Measurements from ENCODE around the gene ZSCAN20. TPM values are rescaled to one million over a fixed set of nuclear protein-coding genes. Genes with fewer than 3 reads are reported as not detected.

ZSCAN20 gene
- total RNA-seq, 5 donors from 2014 or later (not counting 1 experiment from before 2014, with no cell fraction given) = 1.2 to 3.1 (median 2.7) TPM

DNA sequence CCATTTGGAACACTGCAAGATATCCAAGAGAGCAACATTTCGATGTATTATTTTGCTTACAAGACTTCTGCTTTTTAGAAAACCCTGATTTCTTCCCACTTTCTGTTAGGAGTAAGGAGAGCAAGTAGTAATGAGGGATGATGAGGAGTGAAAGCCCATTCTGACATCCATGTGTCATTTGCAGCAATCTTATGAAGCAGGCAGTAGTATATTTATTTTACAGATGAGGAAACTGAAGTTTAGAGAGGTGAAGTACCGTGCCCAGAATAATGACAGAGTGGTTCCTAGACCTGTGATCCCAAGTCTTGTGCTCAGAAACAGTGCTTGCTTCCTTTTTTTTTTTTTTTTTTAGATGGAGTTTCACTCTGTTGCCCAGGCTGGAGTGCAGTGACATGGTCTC, 7.1 kb upstream of the ZSCAN20 start:
- Mint-ChIP-seq H3K27ac (no peak overlapping the region), H3K4me3 (no peak overlapping the region), H3K9me3 (no peaks in the 10 kb centered on the region), H3K36me3 (no peaks in the 10 kb centered on the region), H3K27me3 (no peaks in the 10 kb centered on the region), H3K4me1 (peaks cover 0 to 6% (median under 1%) of the 10 kb centered on the region in 3 donors)
- Histone ChIP-seq H3K9me3 (no peaks in the 10 kb centered on the region), H3K27ac (ENCODE audit: low read length) (no peak overlapping the region), H3K4me1 (ENCODE audit: control insufficient read depth in 1 of 2, extremely low read depth in 1 of 2, insufficient read depth in 2 of 2, low read length in 2 of 2) (peaks cover 0 to under 1% of the 10 kb centered on the region in 2 experiments), H3K27me3 (replicated peaks in 1 of 2; ENCODE audit: control insufficient read depth in 2 of 2, extremely low read depth in 1 of 2, insufficient read depth in 2 of 2, low read length in 1 of 2) (peaks cover 0 to 6% of the 10 kb centered on the region in 2 experiments), H3K4me3 (ENCODE audit: control insufficient read depth in 1 of 2, extremely low read depth in 1 of 2, low read length in 1 of 2) (no peak overlapping the region), H3K36me3 (ENCODE audit: control insufficient read depth in 2 of 2, extremely low read depth in 1 of 2, insufficient read depth in 1 of 2, low read length in 1 of 2) (no peaks in the 10 kb centered on the region)
- ChIA-PET CTCF (interaction anchor here in 1 of 2 donors (0.7 kb wide), 1 partner anchor 8 kb away, joined by 5 read pairs; no protein-coding TSS in a partner anchor), POLR2A (no interaction called here)
- DNase-seq = no peak
- no peak for ATAC-seq (replicated peaks in 1 of 4)
- 100% methylated on average over 2 of the region's 2 CpGs for WGBS (ENCODE audit: insufficient coverage)

DNA sequence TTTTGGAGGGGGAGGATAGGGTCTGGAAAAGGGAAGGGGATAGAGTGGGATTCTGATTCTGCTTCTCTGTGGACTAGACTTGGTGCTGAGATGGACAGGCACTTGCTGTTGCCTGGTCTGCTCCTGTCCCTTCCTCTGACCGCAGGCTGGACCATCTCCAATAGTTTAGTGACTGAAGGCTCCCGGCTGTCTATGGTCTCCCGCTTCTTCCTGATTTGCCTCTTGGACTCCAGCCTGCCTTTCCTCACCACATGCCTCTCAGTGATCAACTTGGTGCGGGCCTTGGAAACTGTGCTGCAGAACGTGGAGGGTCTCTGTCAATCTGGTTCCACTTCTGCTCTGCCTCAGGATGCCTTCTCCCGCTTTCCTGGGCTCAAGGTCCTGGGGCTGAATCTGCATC, 6.3 kb upstream of the ZSCAN20 start:
- CTCF ChIA-PET = no interaction called here
- H3K9me3 Mint-ChIP-seq = no peaks in the 10 kb centered on the region
- Histone ChIP-seq H3K4me3 (ENCODE audit: control insufficient read depth in 1 of 2, extremely low read depth in 1 of 2, low read length in 1 of 2) (no peak overlapping the region), H3K4me1 (ENCODE audit: control insufficient read depth in 1 of 2, extremely low read depth in 1 of 2, insufficient read depth in 2 of 2, low read length in 2 of 2) (peaks cover 0 to 6% of the 10 kb centered on the region in 2 experiments), H3K9me3 (no peaks in the 10 kb centered on the region), H3K27ac (ENCODE audit: low read length) (no peak overlapping the region), H3K36me3 (ENCODE audit: control insufficient read depth in 2 of 2, extremely low read depth in 1 of 2, insufficient read depth in 1 of 2, low read length in 1 of 2) (no peaks in the 10 kb centered on the region), H3K27me3 (replicated peaks in 1 of 2; ENCODE audit: control insufficient read depth in 2 of 2, extremely low read depth in 1 of 2, insufficient read depth in 2 of 2, low read length in 1 of 2) (no peaks in the 10 kb centered on the region)
- no peak overlapping the region for H3K27ac Mint-ChIP-seq
- no peak overlapping the region for H3K4me3 Mint-ChIP-seq
- H3K36me3 Mint-ChIP-seq = no peaks in the 10 kb centered on the region
- peaks cover 6 to 12% (median 8%) of the 10 kb centered on the region in 3 donors for H3K4me1 Mint-ChIP-seq
- no peak for DNase-seq
- 88% methylated on average over 6 of the region's 6 CpGs for whole genome bisulfite sequencing (ENCODE audit: insufficient coverage)
- POLR2A ChIA-PET = no interaction called here
- no peaks in the 10 kb centered on the region for H3K27me3 Mint-ChIP-seq
- no peak for ATAC-seq (replicated peaks in 1 of 4)

DNA sequence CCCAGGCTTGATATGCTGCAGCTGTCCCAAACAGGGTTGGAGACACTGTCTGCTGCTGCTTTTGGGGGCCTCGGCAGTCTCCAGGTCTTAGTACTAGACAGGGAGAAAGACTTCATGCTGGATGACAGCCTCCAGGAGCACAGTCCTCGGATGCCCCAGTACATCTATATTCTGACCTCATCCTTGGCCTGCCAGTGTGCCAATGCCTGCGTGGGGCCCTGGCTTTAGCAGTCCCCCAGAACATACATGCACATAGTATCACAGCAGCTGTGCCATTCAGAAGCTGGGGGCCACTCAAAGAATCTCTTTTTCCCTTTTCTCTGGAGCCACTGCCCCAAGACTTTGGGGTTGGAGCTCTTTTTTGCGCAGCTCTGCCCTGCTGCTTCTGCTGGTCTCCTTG, 4.4 kb upstream of the ZSCAN20 start:
- H3K27ac Mint-ChIP-seq = no peak overlapping the region
- ATAC-seq (replicated peaks in 1 of 4) (no peak), DNase-seq (no peak)
- Histone ChIP-seq H3K27me3 (replicated peaks in 1 of 2; ENCODE audit: control insufficient read depth in 2 of 2, extremely low read depth in 1 of 2, insufficient read depth in 2 of 2, low read length in 1 of 2) (no peaks in the 10 kb centered on the region), H3K36me3 (ENCODE audit: control insufficient read depth in 2 of 2, extremely low read depth in 1 of 2, insufficient read depth in 1 of 2, low read length in 1 of 2) (no peaks in the 10 kb centered on the region), H3K4me1 (ENCODE audit: control insufficient read depth in 1 of 2, extremely low read depth in 1 of 2, insufficient read depth in 2 of 2, low read length in 2 of 2) (peaks cover 5 to 23% of the 10 kb centered on the region in 2 experiments), H3K4me3 (ENCODE audit: control insufficient read depth in 1 of 2, extremely low read depth in 1 of 2, low read length in 1 of 2) (no peak overlapping the region), H3K27ac (ENCODE audit: low read length) (no peak overlapping the region), H3K9me3 (no peaks in the 10 kb centered on the region)
- peaks cover 23 to 30% (median 24%) of the 10 kb centered on the region in 3 donors for H3K4me1 Mint-ChIP-seq
- H3K27me3 Mint-ChIP-seq = no peaks in the 10 kb centered on the region
- 67% methylated on average over 3 of the region's 4 CpGs for WGBS (ENCODE audit: insufficient coverage)
- no peaks in the 10 kb centered on the region for H3K9me3 Mint-ChIP-seq
- POLR2A ChIA-PET = no interaction called here
- no peaks in the 10 kb centered on the region for H3K36me3 Mint-ChIP-seq
- CTCF ChIA-PET = no interaction called here
- H3K4me3 Mint-ChIP-seq = no peak overlapping the region

DNA sequence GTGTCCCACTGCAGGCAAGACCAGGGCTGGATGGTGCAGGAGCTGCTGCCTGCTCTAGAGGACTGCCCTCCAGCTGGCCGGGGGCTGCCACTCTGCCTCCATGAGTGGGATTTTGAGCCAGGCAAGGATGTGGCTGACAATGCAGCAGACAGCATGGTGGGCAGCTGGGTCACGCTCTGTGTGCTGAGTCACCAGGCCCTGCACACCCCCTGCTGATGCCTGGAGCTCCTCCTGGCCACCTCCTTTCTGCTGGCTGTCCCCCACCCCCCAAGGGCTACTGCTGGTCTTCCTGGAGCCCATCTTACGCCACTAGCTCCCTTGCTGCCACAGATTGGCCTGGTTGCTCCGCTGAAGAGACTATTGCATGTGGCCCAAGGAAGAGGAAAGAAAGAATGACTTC, 3.9 kb upstream of the ZSCAN20 start:
- ChIA-PET POLR2A (no interaction called here), CTCF (no interaction called here)
- Mint-ChIP-seq H3K27ac (no peak overlapping the region), H3K4me1 (peaks cover 28 to 35% (median 29%) of the 10 kb centered on the region in 3 donors), H3K27me3 (no peaks in the 10 kb centered on the region), H3K4me3 (no peak overlapping the region), H3K36me3 (no peaks in the 10 kb centered on the region), H3K9me3 (no peaks in the 10 kb centered on the region)
- 88% methylated on average over 3 of the region's 4 CpGs for WGBS (ENCODE audit: insufficient coverage)
- no peak for DNase-seq
- H3K9me3 ChIP-seq = no peaks in the 10 kb centered on the region
- H3K36me3 ChIP-seq (ENCODE audit: control insufficient read depth in 2 of 2, extremely low read depth in 1 of 2, insufficient read depth in 1 of 2, low read length in 1 of 2) = no peaks in the 10 kb centered on the region
- peaks cover 5 to 24% of the 10 kb centered on the region in 2 experiments for H3K4me1 ChIP-seq (ENCODE audit: control insufficient read depth in 1 of 2, extremely low read depth in 1 of 2, insufficient read depth in 2 of 2, low read length in 2 of 2)
- H3K27me3 ChIP-seq (replicated peaks in 1 of 2; ENCODE audit: control insufficient read depth in 2 of 2, extremely low read depth in 1 of 2, insufficient read depth in 2 of 2, low read length in 1 of 2) = no peaks in the 10 kb centered on the region
- ATAC-seq (replicated peaks in 1 of 4) = no peak
- no peak overlapping the region for H3K4me3 ChIP-seq (ENCODE audit: control insufficient read depth in 1 of 2, extremely low read depth in 1 of 2, low read length in 1 of 2)
- H3K27ac ChIP-seq (ENCODE audit: low read length) = no peak overlapping the region

DNA sequence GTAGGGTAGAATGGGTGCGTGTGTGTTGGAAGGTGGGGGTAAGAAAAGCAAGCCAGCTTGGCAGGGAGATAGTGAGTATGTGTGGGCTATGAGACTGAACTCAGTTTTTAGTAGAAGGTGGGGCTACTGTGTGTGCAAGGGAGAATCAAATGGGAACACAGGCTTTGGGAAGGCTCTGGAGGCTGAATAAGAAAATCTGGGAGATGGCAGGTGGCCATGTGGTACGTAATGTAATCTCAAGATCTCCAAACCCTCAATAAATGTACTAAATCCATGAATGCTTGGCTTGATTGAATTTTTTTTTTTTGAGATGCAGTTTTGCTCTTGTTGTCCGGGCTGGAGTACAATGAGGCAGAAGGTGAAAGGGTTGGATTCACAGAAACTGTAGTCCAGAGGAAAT, 3.5 kb upstream of the ZSCAN20 start:
- peaks cover 5 to 24% of the 10 kb centered on the region in 2 experiments for H3K4me1 ChIP-seq (ENCODE audit: control insufficient read depth in 1 of 2, extremely low read depth in 1 of 2, insufficient read depth in 2 of 2, low read length in 2 of 2)
- Mint-ChIP-seq H3K27me3 (no peaks in the 10 kb centered on the region), H3K4me1 (peaks cover 29 to 38% (median 31%) of the 10 kb centered on the region in 3 donors), H3K36me3 (no peaks in the 10 kb centered on the region), H3K9me3 (no peaks in the 10 kb centered on the region), H3K4me3 (no peak overlapping the region), H3K27ac (no peak overlapping the region)
- POLR2A ChIA-PET = no interaction called here
- CTCF ChIA-PET = interaction anchor here in 1 of 2 donors (1.0 kb wide), 1 partner anchor 29 kb away, joined by 3 read pairs; no protein-coding TSS in a partner anchor
- H3K9me3 ChIP-seq = no peaks in the 10 kb centered on the region
- H3K4me3 ChIP-seq (ENCODE audit: control insufficient read depth in 1 of 2, extremely low read depth in 1 of 2, low read length in 1 of 2) = no peak overlapping the region
- no peak overlapping the region for H3K27ac ChIP-seq (ENCODE audit: low read length)
- 100% methylated on average over 2 of the region's 3 CpGs for WGBS (ENCODE audit: insufficient coverage)
- no peaks in the 10 kb centered on the region for H3K27me3 ChIP-seq (replicated peaks in 1 of 2; ENCODE audit: control insufficient read depth in 2 of 2, extremely low read depth in 1 of 2, insufficient read depth in 2 of 2, low read length in 1 of 2)
- no peaks in the 10 kb centered on the region for H3K36me3 ChIP-seq (ENCODE audit: control insufficient read depth in 2 of 2, extremely low read depth in 1 of 2, insufficient read depth in 1 of 2, low read length in 1 of 2)
- DNase-seq (no peak), ATAC-seq (replicated peaks in 1 of 4) (no peak)

DNA sequence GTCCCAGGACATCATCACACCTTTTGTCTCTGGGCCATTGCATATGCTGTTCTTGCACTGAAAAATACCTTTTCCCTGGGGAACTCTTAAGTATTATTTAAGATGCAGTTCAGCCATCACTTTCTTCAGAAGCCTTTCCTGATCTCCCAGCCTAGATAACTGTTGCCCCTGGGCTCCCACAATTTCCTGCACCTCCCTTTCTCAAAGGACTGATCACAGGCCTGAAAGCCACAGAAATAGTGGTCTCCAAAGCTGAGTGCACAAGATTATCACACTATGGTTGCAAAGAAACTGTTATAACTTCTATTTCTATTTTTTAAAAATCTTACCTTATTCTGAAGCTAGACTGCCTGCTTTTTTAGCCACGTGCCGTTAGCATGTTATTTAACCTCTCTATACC, 2.8 kb upstream of the ZSCAN20 start:
- DNase-seq (no peak), ATAC-seq (replicated peaks in 1 of 4) (no peak)
- H3K4me3 ChIP-seq (ENCODE audit: control insufficient read depth in 1 of 2, extremely low read depth in 1 of 2, low read length in 1 of 2) = no peak overlapping the region
- Mint-ChIP-seq H3K27me3 (no peaks in the 10 kb centered on the region), H3K4me3 (no peak overlapping the region), H3K4me1 (peaks cover 29 to 38% (median 31%) of the 10 kb centered on the region in 3 donors), H3K9me3 (no peaks in the 10 kb centered on the region), H3K27ac (no peak overlapping the region), H3K36me3 (no peaks in the 10 kb centered on the region)
- H3K27me3 ChIP-seq (replicated peaks in 1 of 2; ENCODE audit: control insufficient read depth in 2 of 2, extremely low read depth in 1 of 2, insufficient read depth in 2 of 2, low read length in 1 of 2) = no peaks in the 10 kb centered on the region
- H3K27ac ChIP-seq (ENCODE audit: low read length) = no peak overlapping the region
- H3K9me3 ChIP-seq = no peaks in the 10 kb centered on the region
- H3K36me3 ChIP-seq (ENCODE audit: control insufficient read depth in 2 of 2, extremely low read depth in 1 of 2, insufficient read depth in 1 of 2, low read length in 1 of 2) = no peaks in the 10 kb centered on the region
- peaks cover 5 to 24% of the 10 kb centered on the region in 2 experiments for H3K4me1 ChIP-seq (ENCODE audit: control insufficient read depth in 1 of 2, extremely low read depth in 1 of 2, insufficient read depth in 2 of 2, low read length in 2 of 2)
- CTCF ChIA-PET = interaction anchor here (0.8 to 1.0 kb wide), 2 partner anchors 30 to 37 kb away, joined by 3 read pairs; no protein-coding TSS in a partner anchor
- WGBS (ENCODE audit: insufficient coverage) = no CpG with 5 or more reads among the region's 2 CpGs
- POLR2A ChIA-PET = no interaction called here

All from T-cell (primary cell).